Endothelial cell of umbilical vein (primary cell): ENCODE measurements around the gene USH2A.

Experiments
- CTCF ChIP-seq, 2 donors: IDR thresholded peaks; 1 replicate in 1 of 2; 2 replicates in 1 of 2; pipeline ENCODE4 v1.5.1; 2011; ENCODE audit warnings: low read length in 2 of 2, mild to moderate bottlenecking in 2 of 2, moderate library complexity in 2 of 2, control low read depth in 1 of 2, inconsistent platforms in 1 of 2, low read depth in 1 of 2; ENCODE audit not compliant: insufficient read depth in 1 of 2; ENCODE audit errors: extremely low read depth in 1 of 2
- MAX ChIP-seq: IDR thresholded peaks from 2 replicates; pipeline ENCODE4 v1.6.1; 2011; ENCODE audit not compliant: insufficient read depth, insufficient read length
- MYC ChIP-seq: IDR thresholded peaks from one replicate; pipeline ENCODE4 v1.6.1; 2011; ENCODE audit warnings: mild to moderate bottlenecking, low read depth, low read length

GRCh38 chr1:216075339-216075738, 347.9 kb downstream of the USH2A start:
- no peak for TF ChIP-seq CTCF (IDR thresholded peaks at IDR 0.05; ENCODE audit: extremely low read depth in 1 of 2, insufficient read depth in 1 of 2, low read depth in 1 of 2, low read length in 2 of 2)
- TF ChIP-seq MAX: no peak
- TF ChIP-seq MYC: no peak
